Caco-2 (cell line): ENCODE measurements around the gene CLCF1. TPM values are rescaled to one million over a fixed set of nuclear protein-coding genes. Genes with fewer than 3 reads are reported as not detected.
A peak's percentile ranks its signal among the peaks of the same experiment; 100 is the strongest.

Experiments used
- BruUV-seq: library from RNA; stranded (reverse); fragments of 400-500 nt; replicated peaks from 2 replicates; lab custom pipeline; 2021; lab: Mats Ljungman, UMichigan
- CTCF ChIA-PET: fragments of 300-600 bp; sonication (Branson Sonifier 250); formaldehyde crosslinking; loops from one replicate; lab custom pipeline; 2022; ENCODE audit warnings: antibody characterized with exemption; lab: Charles Lee
- POLR2A ChIA-PET: fragments of 300-600 bp; sonication (Branson Sonifier 250); formaldehyde crosslinking; loops from one replicate; lab custom pipeline; 2022; ENCODE audit warnings: antibody characterized with exemption; lab: Charles Lee
- DNase-seq, 2 experiments: peaks; one replicate each; pipeline versions ENCODE4 v3.0.0 to v3.0.0-alpha.2; 2020 to 2022
- H3K27me3 ChIP-seq: replicated peaks from 2 replicates; pipeline ENCODE4 v1.6.0; 2011; ENCODE audit warnings: low read length; ENCODE audit not compliant: control insufficient read depth, insufficient read depth
- H3K36me3 ChIP-seq: 2 replicates; pipeline ENCODE4 v1.5.1; 2011; ENCODE audit warnings: low read length; ENCODE audit not compliant: control insufficient read depth, insufficient read depth
- H3K4me1 ChIP-seq: fragments of 250-450 bp; sonication (Bioruptor Pico); 2 replicates; pipeline ENCODE4 v1.5.1; 2020; ENCODE audit warnings: mild to moderate bottlenecking
- H3K4me3 ChIP-seq: 2 replicates; pipeline ENCODE4 v1.5.1; 2011; ENCODE audit warnings: low read depth, mild to moderate bottlenecking, control low read depth, low read length
- H3K9me3 ChIP-seq: fragments of 250-450 bp; sonication (Bioruptor Pico); 2 replicates; pipeline ENCODE4 v1.5.1; 2020; ENCODE audit warnings: mild to moderate bottlenecking, moderate library complexity
- H3K27ac Mint-ChIP-seq: one replicate; pipeline ENCODE4 v1.8.0; 2022; ENCODE audit warnings: mixed read lengths; ENCODE audit not compliant: unreplicated experiment
- H3K27me3 Mint-ChIP-seq: one replicate; pipeline ENCODE4 v1.8.0; 2022; ENCODE audit warnings: mixed read lengths; ENCODE audit not compliant: insufficient read depth, unreplicated experiment
- H3K36me3 Mint-ChIP-seq: one replicate; pipeline ENCODE4 v1.8.0; 2022; ENCODE audit warnings: mild to moderate bottlenecking, mixed read lengths; ENCODE audit not compliant: insufficient read depth, unreplicated experiment
- H3K4me1 Mint-ChIP-seq: one replicate; pipeline ENCODE4 v1.8.0; 2022; ENCODE audit warnings: low read depth, mixed read lengths; ENCODE audit not compliant: unreplicated experiment
- H3K4me3 Mint-ChIP-seq: one replicate; pipeline ENCODE4 v1.8.0; 2022; ENCODE audit warnings: mild to moderate bottlenecking, moderate library complexity, mixed read lengths; ENCODE audit not compliant: unreplicated experiment
- H3K9me3 Mint-ChIP-seq: one replicate; pipeline ENCODE4 v1.8.0; 2022; ENCODE audit warnings: mixed read lengths; ENCODE audit not compliant: unreplicated experiment
- intact Hi-C: fragments of 100-400 bp; cut with micrococcal nuclease; formaldehyde crosslinking; loops from one replicate; pipeline ENCODE4 v1.10.0; 2022; ENCODE audit not compliant: unreplicated experiment
- total RNA-seq: library from RNA; stranded (reverse); gene quantifications from 2 replicates; pipeline ENCODE4 v1.2.3, GENCODE V29; 2022
- TF ChIP-seq, protein P1 (sequence below), 2 experiments: fragments of 200-600 bp in 1 of 2; IDR thresholded peaks; 1 replicate in 1 of 2; 2 replicates in 1 of 2; pipeline versions ENCODE4 v1.5.1 to v1.8.0; 2011 to 2022; ENCODE audit warnings: antibody characterized with exemption in 1 of 2, control low read depth in 1 of 2, inconsistent platforms in 1 of 2, low read depth in 1 of 2, low read length in 1 of 2, mild to moderate bottlenecking in 1 of 2, moderate library complexity in 1 of 2; ENCODE audit not compliant: insufficient read depth in 1 of 2, severe bottlenecking in 1 of 2, unreplicated experiment in 1 of 2

Gene CLCF1
- total RNA-seq, 1 experiment from 2014 or later = 4.5 TPM

DNA sequence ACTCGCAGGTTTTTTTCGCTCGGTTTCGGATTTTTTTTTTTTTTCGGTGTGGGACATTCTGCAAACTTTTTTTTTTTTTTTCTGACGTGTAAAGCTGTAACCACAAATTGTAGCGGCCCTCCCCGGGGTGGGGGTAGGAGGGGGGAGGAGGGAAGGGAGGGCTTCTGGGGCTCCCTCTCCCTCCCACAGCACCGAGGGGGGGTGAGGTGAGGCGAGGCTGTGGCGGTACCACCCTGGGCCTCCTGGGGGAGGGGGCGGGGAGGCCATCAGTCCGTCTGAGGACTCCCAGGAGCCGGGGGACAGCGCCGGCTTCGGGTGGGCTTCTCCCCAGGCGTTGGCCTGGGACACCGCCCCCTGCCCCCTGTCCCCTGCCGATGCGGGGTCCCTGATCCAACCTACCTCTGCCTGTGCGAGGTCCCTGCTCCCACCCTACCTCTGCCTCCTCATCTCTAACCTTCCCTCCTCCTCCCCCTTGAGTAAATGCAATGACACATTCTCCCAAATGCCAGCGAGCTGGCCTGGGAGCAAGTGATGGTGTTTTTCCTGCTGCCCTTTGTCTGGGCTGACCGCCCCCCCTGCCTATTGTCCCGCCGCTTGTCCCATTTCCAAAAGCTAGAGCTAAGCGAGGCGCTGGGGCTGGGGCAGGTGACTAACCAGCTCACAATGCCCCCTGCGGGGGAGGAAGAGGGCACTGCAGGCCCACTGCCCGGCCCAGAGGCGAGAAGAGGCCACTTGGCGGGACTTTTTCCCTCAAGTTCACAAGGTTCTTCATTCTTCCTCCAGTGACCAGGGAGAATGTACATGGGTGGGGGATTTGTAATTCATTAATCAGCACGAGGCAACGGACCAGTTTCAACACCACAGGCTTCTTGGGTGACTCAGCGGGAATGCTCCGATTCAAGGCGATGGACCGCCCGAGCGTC, 511 bp upstream of the CLCF1 start:
- H3K9me3 Mint-ChIP-seq = no peaks in the 10 kb centered on the region
- H3K27me3 Mint-ChIP-seq = no peaks in the 10 kb centered on the region

DNA sequence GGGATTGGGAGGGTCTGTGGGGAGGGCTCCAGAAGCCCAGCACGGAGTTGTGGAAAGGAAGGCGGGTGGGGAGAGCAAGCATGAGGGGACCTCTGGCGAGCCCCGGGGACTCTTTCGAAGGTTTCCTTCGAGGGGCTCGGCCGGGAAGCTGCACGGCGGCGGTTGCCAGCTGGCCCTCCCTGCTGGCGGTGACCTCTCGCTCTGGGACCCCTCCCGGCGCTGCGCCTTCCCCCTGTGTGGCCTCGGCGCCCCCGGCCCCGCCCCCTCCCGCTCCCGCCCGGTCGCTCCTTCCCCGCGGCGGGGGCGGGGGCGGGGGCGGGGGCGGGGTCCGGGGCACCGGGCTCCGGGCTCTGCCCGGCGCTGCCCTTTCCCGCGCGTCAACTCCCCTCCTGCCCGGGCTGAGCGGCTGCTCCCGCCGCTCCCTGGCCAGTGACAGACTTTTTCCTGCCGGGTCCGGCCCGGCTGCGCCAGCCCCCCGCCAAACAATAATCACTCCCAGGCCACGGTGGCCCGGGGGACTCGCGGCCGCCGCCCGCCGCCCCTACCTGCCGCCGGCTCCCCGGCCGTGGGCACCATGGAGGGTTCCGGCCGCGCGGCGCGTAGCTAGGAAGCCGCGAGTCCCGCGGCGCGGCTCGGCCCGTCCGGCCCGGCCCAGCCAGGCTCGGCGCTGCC, 941 bp downstream of the CLCF1 start:
- Histone ChIP-seq H3K27me3 (no peaks in the 10 kb centered on the region), H3K36me3 (no peaks in the 10 kb centered on the region), H3K4me3 (peak overlapping the region; percentile 86), H3K4me1 (peaks cover 26% of the 10 kb centered on the region), H3K9me3 (no peaks in the 10 kb centered on the region)
- H3K27me3 Mint-ChIP-seq = no peaks in the 10 kb centered on the region
- intact Hi-C loops = no loop called here
- CTCF ChIA-PET = interaction anchor here (0.7 to 21.4 kb wide), 8 partner anchors 10 to 55 kb away, joined by 4 to 775 read pairs (median 8); partner anchors contain the start of genes POLD4 and RAD9A
- peak overlapping the region; percentile 95 for H3K4me3 Mint-ChIP-seq
- H3K9me3 Mint-ChIP-seq = no peaks in the 10 kb centered on the region
- no TSS peak for BruUV-seq
- peaks cover 8% of the 10 kb centered on the region for H3K36me3 Mint-ChIP-seq
- H3K27ac Mint-ChIP-seq = no peak overlapping the region
- POLR2A ChIA-PET = interaction anchor here (0.6 to 1.9 kb wide), 2 partner anchors 19 to 70 kb away, joined by 3 to 31 read pairs; partner anchors contain the start of gene POLD4
- TF ChIP-seq, protein P1, sequence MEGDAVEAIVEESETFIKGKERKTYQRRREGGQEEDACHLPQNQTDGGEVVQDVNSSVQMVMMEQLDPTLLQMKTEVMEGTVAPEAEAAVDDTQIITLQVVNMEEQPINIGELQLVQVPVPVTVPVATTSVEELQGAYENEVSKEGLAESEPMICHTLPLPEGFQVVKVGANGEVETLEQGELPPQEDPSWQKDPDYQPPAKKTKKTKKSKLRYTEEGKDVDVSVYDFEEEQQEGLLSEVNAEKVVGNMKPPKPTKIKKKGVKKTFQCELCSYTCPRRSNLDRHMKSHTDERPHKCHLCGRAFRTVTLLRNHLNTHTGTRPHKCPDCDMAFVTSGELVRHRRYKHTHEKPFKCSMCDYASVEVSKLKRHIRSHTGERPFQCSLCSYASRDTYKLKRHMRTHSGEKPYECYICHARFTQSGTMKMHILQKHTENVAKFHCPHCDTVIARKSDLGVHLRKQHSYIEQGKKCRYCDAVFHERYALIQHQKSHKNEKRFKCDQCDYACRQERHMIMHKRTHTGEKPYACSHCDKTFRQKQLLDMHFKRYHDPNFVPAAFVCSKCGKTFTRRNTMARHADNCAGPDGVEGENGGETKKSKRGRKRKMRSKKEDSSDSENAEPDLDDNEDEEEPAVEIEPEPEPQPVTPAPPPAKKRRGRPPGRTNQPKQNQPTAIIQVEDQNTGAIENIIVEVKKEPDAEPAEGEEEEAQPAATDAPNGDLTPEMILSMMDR (IDR thresholded peaks at IDR 0.05; ENCODE audit: insufficient read depth in 1 of 2, low read depth in 1 of 2, low read length in 1 of 2, severe bottlenecking in 1 of 2, unreplicated experiment in 1 of 2) = no peak
- peak in 1 of 2 experiments; percentile 61 for DNase-seq
- no peaks in the 10 kb centered on the region for H3K4me1 Mint-ChIP-seq

More for the DNA sequence above, 511 bp upstream of the CLCF1 start:
- CTCF ChIA-PET = interaction anchor here (0.5 to 21.4 kb wide), 25 partner anchors 9 to 1695 kb away, joined by 3 to 775 read pairs (median 6); partner anchors contain the start of genes AIP, KDM2A, POLD4 and PPP1CA
- no TSS peak for BruUV-seq
- Histone ChIP-seq H3K4me1 (peaks cover 29% of the 10 kb centered on the region), H3K27me3 (no peaks in the 10 kb centered on the region), H3K4me3 (peak overlapping the region; percentile 86), H3K36me3 (no peaks in the 10 kb centered on the region), H3K9me3 (no peaks in the 10 kb centered on the region)
- POLR2A ChIA-PET = interaction anchor here (0.6 to 2.1 kb wide), 19 partner anchors 17 to 1596 kb away, joined by 3 to 31 read pairs (median 5); partner anchors contain the start of genes GRK2, POLD4, PPP1CA and RBM14
- H3K4me1 Mint-ChIP-seq = no peaks in the 10 kb centered on the region
- intact Hi-C loops = loop anchor here (1.0 kb wide), 3 partner anchors 17 to 28 kb away; no protein-coding TSS in a partner anchor
- peak overlapping the region; percentile 95 for H3K4me3 Mint-ChIP-seq
- H3K36me3 Mint-ChIP-seq = peaks cover 8% of the 10 kb centered on the region
- DNase-seq = peak; percentile 95
- peak overlapping the region; percentile 83 for H3K27ac Mint-ChIP-seq
- TF ChIP-seq, protein P1 (IDR thresholded peaks at IDR 0.05; ENCODE audit: insufficient read depth in 1 of 2, low read depth in 1 of 2, low read length in 1 of 2, severe bottlenecking in 1 of 2, unreplicated experiment in 1 of 2) = peak; percentile 89 to 97

DNA sequence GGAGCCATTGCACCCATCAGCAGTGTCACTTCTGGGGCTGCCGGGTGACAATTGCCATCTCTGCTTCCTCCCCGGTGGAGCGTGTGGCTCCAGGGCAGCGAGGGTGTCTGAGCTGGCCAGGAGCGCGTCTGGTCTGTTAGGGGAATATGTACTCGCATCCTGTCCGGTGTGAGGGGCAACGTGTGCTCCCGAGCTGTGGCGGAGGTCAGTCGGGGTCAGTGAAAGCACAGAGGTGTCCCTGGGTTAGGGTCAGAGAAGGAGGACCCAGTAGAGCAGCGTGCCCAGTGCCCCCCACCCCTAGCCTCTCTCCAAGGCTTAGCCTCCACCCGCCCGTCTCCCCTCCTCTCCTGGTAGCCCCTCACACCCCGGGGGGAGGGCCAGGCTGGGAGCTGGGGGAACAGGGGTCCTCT, 1.5 kb downstream of the CLCF1 start:
- DNase-seq = no peak
- Histone ChIP-seq H3K36me3 (no peaks in the 10 kb centered on the region), H3K4me3 (peak overlapping the region; percentile 86), H3K9me3 (no peaks in the 10 kb centered on the region), H3K4me1 (peaks cover 26% of the 10 kb centered on the region), H3K27me3 (no peaks in the 10 kb centered on the region)
- no TSS peak for BruUV-seq
- TF ChIP-seq, protein P1 (IDR thresholded peaks at IDR 0.05; ENCODE audit: insufficient read depth in 1 of 2, low read depth in 1 of 2, low read length in 1 of 2, severe bottlenecking in 1 of 2, unreplicated experiment in 1 of 2) = no peak
- peaks cover 8% of the 10 kb centered on the region for H3K36me3 Mint-ChIP-seq
- no peaks in the 10 kb centered on the region for H3K4me1 Mint-ChIP-seq
- intact Hi-C loops = no loop called here
- no peaks in the 10 kb centered on the region for H3K9me3 Mint-ChIP-seq
- H3K27me3 Mint-ChIP-seq = no peaks in the 10 kb centered on the region
- no peak overlapping the region for H3K27ac Mint-ChIP-seq
- ChIA-PET CTCF (interaction anchor here (1.6 to 21.4 kb wide), 4 partner anchors 11 to 26 kb away, joined by 4 to 775 read pairs (median 62); partner anchors contain the start of genes POLD4 and RAD9A), POLR2A (no interaction called here)
- peak overlapping the region; percentile 95 for H3K4me3 Mint-ChIP-seq
